Skeletal muscle satellite cell (primary cell): ENCODE data around the gene JAML.
"Not testable (repeated sequence)": the region's sequence is repeated elsewhere in the genome, so short reads cannot be mapped to it uniquely, and the experiment has no call there.

Source experiments
- H3K27me3 ChIP-seq: 2 replicates; pipeline ENCODE4 v1.7.0; 2013; ENCODE audit warnings: low read length; ENCODE audit not compliant: control insufficient read depth, insufficient read depth
- H3K36me3 ChIP-seq: 2 replicates; pipeline ENCODE4 v1.7.0; 2013; ENCODE audit warnings: mild to moderate bottlenecking, control low read depth, low read length; ENCODE audit not compliant: insufficient read depth
- H3K4me1 ChIP-seq: 2 replicates; pipeline ENCODE4 v1.7.0; 2013; ENCODE audit warnings: low read length; ENCODE audit not compliant: control insufficient read depth, insufficient read depth
- H3K4me2 ChIP-seq: 2 replicates; pipeline ENCODE4 v1.7.0; 2013; ENCODE audit warnings: mild to moderate bottlenecking, low read length
- H3K4me3 ChIP-seq: 2 replicates; pipeline ENCODE4 v1.7.0; 2013; ENCODE audit warnings: low read length
- H3K9ac ChIP-seq: 2 replicates; pipeline ENCODE4 v1.7.0; 2013; ENCODE audit warnings: mild to moderate bottlenecking, low read depth, low read length, moderate library complexity
- H3K9me3 ChIP-seq: replicated peaks from 2 replicates; pipeline ENCODE4 v1.7.0; 2013; ENCODE audit warnings: mild to moderate bottlenecking, control low read depth, low read length

JAML gene

DNA sequence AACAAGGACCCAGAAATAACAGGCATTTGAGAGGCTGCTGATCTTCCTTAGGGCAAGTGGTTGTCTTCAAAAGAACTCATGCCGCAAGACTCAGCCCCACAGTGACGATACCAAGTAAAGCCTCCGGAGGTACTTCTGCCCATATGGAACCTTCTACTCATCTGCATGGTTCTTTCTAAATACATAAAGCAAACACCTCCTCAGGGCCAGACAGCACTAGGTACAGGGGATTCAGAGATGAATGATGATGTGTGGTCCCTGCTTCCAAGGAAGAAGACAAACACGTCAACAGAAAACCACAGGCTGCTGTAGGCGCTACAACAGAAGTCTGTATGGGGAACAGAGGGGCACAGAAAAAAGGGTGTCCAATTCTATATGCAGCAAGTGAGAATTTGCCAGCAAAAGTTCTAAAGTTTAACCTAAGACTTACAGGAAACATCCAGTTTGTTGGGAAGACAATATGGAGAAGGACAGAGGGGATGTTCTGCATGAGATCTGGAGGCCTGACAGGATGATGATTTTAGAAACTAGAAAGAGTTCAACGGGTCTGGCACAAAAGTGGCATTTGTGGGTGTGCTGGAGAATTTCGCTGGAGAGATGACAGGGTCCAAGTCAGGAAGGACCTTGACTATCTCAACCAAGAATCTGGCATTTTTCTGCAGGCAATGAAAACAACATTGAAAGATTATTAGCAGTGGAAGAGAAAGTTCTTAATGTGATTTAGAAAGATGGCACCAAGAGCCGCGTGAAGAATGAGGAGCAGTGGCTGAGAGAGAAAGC is 23.7 kb downstream of the JAML start:
- Histone ChIP-seq H3K4me2 (no peak overlapping the region), H3K9me3 (no peaks in the 10 kb centered on the region), H3K36me3 (no peaks in the 10 kb centered on the region), H3K4me3 (no peak overlapping the region), H3K4me1 (no peaks in the 10 kb centered on the region), H3K27me3 (peaks cover 38% of the 10 kb centered on the region), H3K9ac (no peak overlapping the region)

- H3K27me3 ChIP-seq, result peaks cover 38% of the 10 kb centered on the region
- H3K4me1 ChIP-seq, result no peaks in the 10 kb centered on the region
These were observed 24.3 kb downstream of the JAML start for GRCh38 chr11:118200497-118200896.

GRCh38 chr11:118199135-118199534 is 25.7 kb downstream of the JAML start:
- Histone ChIP-seq H3K9me3 (no peaks in the 10 kb centered on the region), H3K4me2 (no peak overlapping the region), H3K4me3 (no peak overlapping the region), H3K9ac (no peak overlapping the region), H3K4me1 (no peaks in the 10 kb centered on the region), H3K27me3 (peaks cover 45% of the 10 kb centered on the region), H3K36me3 (no peaks in the 10 kb centered on the region)

More at GRCh38 chr11:118200497-118200896, 24.3 kb downstream of the JAML start:
- Histone ChIP-seq H3K9ac (no peak overlapping the region), H3K4me2 (no peak overlapping the region), H3K9me3 (no peaks in the 10 kb centered on the region), H3K4me3 (no peak overlapping the region), H3K36me3 (no peaks in the 10 kb centered on the region)

DNA sequence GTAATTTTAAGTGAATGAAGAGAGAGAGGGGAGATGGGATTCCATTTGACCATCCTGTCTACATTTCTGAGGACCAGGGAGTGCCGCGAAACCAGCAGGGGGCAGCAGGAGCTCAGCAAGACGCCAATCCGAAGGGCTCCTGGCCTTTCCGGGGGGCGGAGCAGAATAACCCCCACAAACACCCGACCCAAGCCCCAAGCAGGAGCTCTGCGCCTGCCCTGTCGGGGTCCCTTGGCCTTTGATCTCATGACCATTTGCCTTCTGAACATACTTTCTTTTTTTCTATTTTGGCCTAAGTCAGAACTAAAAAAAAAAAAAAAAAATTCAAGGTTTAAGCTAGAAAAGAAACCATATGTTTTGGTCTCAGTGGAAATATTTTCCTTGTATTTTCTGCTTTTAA is 26.4 kb downstream of the JAML start:
- Histone ChIP-seq H3K4me1 (no peaks in the 10 kb centered on the region), H3K4me2 (peak overlapping the region; percentile 69), H3K9me3 (no peaks in the 10 kb centered on the region), H3K4me3 (no peak overlapping the region), H3K9ac (no peak overlapping the region), H3K36me3 (no peaks in the 10 kb centered on the region), H3K27me3 (peaks cover 38% of the 10 kb centered on the region)

- Histone ChIP-seq H3K36me3 (no peaks in the 10 kb centered on the region), H3K4me1 (no peaks in the 10 kb centered on the region), H3K9ac (no peak overlapping the region)
These were observed 29.8 kb downstream of the JAML start for GRCh38 chr11:118194835-118195627.

DNA sequence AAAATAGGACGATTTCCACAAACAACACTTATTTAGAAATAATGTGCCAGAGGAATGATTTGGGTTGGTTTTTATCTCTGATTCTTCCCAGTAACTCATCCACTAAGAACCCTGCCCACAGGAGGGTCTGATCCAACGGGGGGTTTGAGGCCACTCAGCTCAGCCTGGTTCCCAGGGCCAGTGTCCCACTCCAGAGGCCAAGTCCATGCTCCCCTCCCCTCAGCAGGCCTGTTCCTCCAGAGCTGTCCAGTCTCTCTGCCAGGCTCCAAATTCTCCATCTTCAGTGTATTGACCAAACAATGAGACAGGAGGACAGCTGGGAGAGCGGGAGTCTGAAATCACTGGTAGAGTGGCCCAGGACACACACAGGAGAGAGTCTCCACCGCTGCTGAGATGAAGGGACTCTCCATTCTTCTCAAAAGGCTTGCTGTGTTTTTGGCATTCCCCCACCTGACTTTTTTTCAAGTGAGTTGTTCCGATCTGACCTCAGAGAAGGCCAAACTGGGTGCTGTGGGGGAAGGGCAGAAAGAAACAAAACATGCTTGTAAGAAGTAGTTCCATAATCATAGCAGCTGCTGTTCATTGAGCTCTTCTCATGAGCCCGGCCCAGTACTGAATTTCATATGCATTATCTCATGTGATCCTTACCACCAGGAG is 30.8 kb downstream of the JAML start:
- Histone ChIP-seq H3K4me3 (no peak overlapping the region), H3K27me3 (peaks cover 16% of the 10 kb centered on the region), H3K9me3 (no peaks in the 10 kb centered on the region), H3K36me3 (no peaks in the 10 kb centered on the region), H3K4me2 (no peak overlapping the region), H3K4me1 (no peaks in the 10 kb centered on the region), H3K9ac (no peak overlapping the region)

More at GRCh38 chr11:118194835-118195627, 29.8 kb downstream of the JAML start:
- H3K4me3 ChIP-seq, result no peak overlapping the region
- no peaks in the 10 kb centered on the region for H3K9me3 ChIP-seq
- H3K4me2 ChIP-seq, result no peak overlapping the region
- peaks cover 16% of the 10 kb centered on the region for H3K27me3 ChIP-seq

DNA sequence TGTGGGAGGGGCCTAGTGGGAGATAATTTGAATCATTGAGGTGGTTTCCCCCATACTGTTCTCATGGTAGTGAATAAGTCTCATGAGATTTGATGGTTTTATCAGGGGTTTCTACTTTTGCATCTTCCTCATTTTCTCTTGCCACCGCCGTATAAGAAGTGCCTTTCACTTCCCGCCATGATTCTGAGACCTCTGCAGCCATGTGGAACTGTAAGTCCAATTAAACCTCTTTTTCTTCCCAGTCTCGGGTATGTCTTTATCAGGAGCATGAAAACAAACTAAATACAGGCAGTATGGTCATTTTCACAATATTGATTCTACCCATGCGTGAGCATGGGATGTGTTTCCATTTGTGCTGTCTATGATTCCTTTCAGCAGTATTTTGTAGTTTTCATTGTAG is 32.0 kb downstream of the JAML start:
- not testable (repeated sequence) for H3K9me3 ChIP-seq, H3K36me3 ChIP-seq, H3K4me2 ChIP-seq, H3K4me1 ChIP-seq, H3K4me3 ChIP-seq, H3K9ac ChIP-seq
- peaks cover 16% of the 10 kb centered on the region for H3K27me3 ChIP-seq

DNA sequence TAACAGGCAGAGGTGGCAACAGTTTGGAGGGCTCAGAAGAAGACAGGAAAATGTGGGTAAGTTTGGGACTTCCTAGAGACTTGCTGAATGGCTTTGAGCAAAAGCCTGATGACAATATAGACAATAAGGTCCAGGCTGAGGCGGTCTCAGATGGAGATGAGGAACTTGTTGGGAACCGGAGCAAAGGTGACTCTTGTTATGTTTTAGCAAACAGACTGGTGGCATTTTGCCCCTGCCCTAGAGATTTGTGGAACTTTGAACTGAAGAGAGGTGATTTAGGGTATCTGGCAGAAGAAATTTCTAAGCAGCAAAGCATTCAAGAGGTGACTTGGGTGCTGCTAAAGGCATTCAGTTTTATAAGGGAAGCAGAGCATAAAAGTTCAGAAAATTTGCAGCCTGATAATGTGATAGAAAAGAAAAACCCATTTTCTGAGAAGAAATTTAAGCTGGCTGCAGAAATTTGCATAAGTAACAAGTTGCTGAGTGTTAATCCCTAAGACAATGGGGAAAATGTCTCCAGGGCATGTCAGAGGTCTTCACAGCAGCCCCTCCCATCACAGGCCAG is 33.8 kb downstream of the JAML start:
- H3K4me2 ChIP-seq, H3K9me3 ChIP-seq, H3K4me1 ChIP-seq, H3K36me3 ChIP-seq, H3K9ac ChIP-seq, H3K4me3 ChIP-seq: not testable (repeated sequence)
- H3K27me3 ChIP-seq, result peaks cover 16% of the 10 kb centered on the region

GRCh38 chr11:118186346-118187107 is 38.3 kb downstream of the JAML start:
- peaks cover 12% of the 10 kb centered on the region for H3K27me3 ChIP-seq
- H3K4me3 ChIP-seq, result no peak overlapping the region
- H3K9ac ChIP-seq, result no peak overlapping the region
- H3K4me2 ChIP-seq, result no peak overlapping the region
- no peaks in the 10 kb centered on the region for H3K9me3 ChIP-seq
- no peaks in the 10 kb centered on the region for H3K4me1 ChIP-seq
- no peaks in the 10 kb centered on the region for H3K36me3 ChIP-seq

DNA sequence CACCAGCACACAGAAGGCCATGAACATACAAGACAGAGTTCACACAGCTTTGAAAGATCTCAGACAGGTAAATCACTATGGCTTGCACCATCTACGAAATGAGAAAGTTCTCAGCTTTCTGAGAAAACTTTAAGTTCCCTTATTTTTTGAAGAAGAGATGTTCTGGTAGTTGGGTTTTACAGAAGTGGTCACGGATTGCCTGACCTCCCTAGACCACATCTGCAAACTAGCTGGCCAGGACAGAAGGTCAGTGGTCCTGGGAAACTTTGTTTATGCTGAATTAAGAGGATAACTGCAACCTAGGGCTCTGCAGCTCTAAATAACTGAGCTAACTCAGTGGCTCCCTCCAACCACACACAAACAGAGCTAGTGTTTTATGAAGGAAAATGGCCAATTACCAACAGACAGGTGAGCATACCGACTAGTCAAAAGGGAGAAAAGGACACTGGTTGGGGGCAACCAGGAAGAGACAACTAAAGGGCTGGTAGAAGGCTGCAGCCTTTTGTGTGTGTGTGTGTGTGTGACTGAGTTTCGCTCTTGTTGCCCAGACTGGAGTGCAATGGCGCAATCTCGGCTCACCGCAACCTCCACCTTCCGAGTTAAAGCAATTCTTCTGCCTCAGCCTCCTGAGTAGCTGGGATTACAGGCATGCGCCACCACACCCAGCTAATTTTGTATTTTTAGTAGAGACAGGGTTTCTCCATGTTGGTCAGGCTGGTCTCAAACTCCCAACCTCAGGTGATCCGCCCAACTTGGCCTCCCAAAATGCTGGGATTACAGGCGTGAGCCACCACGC is 39.8 kb downstream of the JAML start:
- Histone ChIP-seq H3K27me3 (peaks cover 22% of the 10 kb centered on the region), H3K4me3 (no peak overlapping the region), H3K9me3 (no peaks in the 10 kb centered on the region), H3K9ac (no peak overlapping the region), H3K4me2 (no peak overlapping the region), H3K4me1 (no peaks in the 10 kb centered on the region), H3K36me3 (no peaks in the 10 kb centered on the region)
